A549 (cell line): ENCODE data around the gene RUNX2. TPM values are rescaled to one million over a fixed set of nuclear protein-coding genes. Genes with fewer than 3 reads are reported as not detected.

Experiments used
- ATAC-seq, 2 experiments: fragments of 200-7000 bp in 1 of 2; fragments of >200 bp in 1 of 2; cut with Nextera tagmentation in 1 of 2; cut with Tn5 transposase in 1 of 2; 3 replicates each; pipeline versions ENCODE4 v1.8.0 to v1.9.1; 2018 to 2020; ENCODE audit warnings: mild to moderate bottlenecking in 1 of 2, moderate library complexity in 1 of 2
- CTCF ChIA-PET: fragments of 300-600 bp; sonication (Branson Sonifier 250); formaldehyde crosslinking; extraction: SDS; loops from one replicate; lab custom pipeline; 2021; ENCODE audit warnings: antibody characterized with exemption, inconsistent platforms; lab: Yijun Ruan, JAX
- POLR2A ChIA-PET: fragments of 350-600 bp; formaldehyde crosslinking; extraction: SDS; loops from one replicate; lab custom pipeline; 2021; ENCODE audit warnings: antibody characterized with exemption, inconsistent platforms; lab: Yijun Ruan, JAX
- DNase-seq, 2 experiments: peaks; one replicate each; pipeline versions ENCODE4 v3.0.0 to v3.0.0-alpha.2; 2011 to 2016; ENCODE audit warnings: low read depth in 1 of 2, low spot score in 1 of 2
- FAIRE-seq: peaks from 2 replicates; lab custom pipeline; 2011; peaks lifted over from hg19 to GRCh38; lab: Jason Lieb, UNC
- H3K27ac ChIP-seq, 2 experiments: fragments of >200 bp; sonication (Bioruptor Twin); formaldehyde crosslinking; 3 replicates each; pipeline ENCODE4 v1.5.1; 2016 to 2017
- H3K4me1 ChIP-seq: fragments of >200 bp; sonication (Bioruptor Twin); formaldehyde crosslinking; 3 replicates; pipeline ENCODE4 v1.6.1; 2016
- H3K4me2 ChIP-seq: fragments of >200 bp; sonication (Bioruptor Twin); formaldehyde crosslinking; 3 replicates; pipeline ENCODE4 v1.6.1; 2016
- H3K4me3 ChIP-seq: fragments of >200 bp; sonication (Bioruptor Twin); formaldehyde crosslinking; 3 replicates; pipeline ENCODE4 v1.5.1; 2016
- H3K9me3 ChIP-seq: fragments of >200 bp; sonication (Bioruptor Twin); formaldehyde crosslinking; 3 replicates; pipeline ENCODE4 v1.6.1; 2016
- CEBPB ChIP-seq, 2 experiments: fragments of >200 bp in 1 of 2; sonication (Bioruptor Twin) in 1 of 2; formaldehyde crosslinking in 1 of 2; IDR thresholded peaks; 2 replicates each; pipeline ENCODE4 v1.6.1; 2012 to 2016
- CHD2 ChIP-seq: fragments of 150-350 bp; IDR thresholded peaks from 2 replicates; pipeline ENCODE4 v1.6.1; 2014; ENCODE audit warnings: low read length; ENCODE audit not compliant: partially characterized antibody
- CHD4 ChIP-seq: fragments of 200-600 bp; sonication (generic); IDR thresholded peaks from 2 replicates; pipeline ENCODE4 v1.6.1; 2016; ENCODE audit warnings: antibody characterized with exemption, mild to moderate bottlenecking, borderline replicate concordance
- ELK1 ChIP-seq: fragments of 150-350 bp; IDR thresholded peaks from 2 replicates; pipeline ENCODE4 v1.6.1; 2014; ENCODE audit warnings: low read depth, mild to moderate bottlenecking, low read length
- EP300 ChIP-seq, 2 experiments: fragments of >200 bp; sonication (Bioruptor Twin); formaldehyde crosslinking; IDR thresholded peaks; 2 replicates in 1 of 2; 3 replicates in 1 of 2; pipeline ENCODE4 v1.6.1; 2016 to 2017
- ESRRA ChIP-seq: fragments of 150-350 bp; IDR thresholded peaks from 2 replicates; pipeline ENCODE4 v1.6.1; 2014; ENCODE audit warnings: mild to moderate bottlenecking, low read length, borderline replicate concordance
- FOSL2 ChIP-seq, 2 experiments: fragments of 450-650 bp in 1 of 2; fragments of >200 bp in 1 of 2; sonication (Bioruptor Twin) in 1 of 2; formaldehyde crosslinking; IDR thresholded peaks; 2 replicates each; pipeline versions ENCODE4 v1.5.0 to v1.6.1; 2016 to 2020; ENCODE audit warnings: mild to moderate bottlenecking in 1 of 2, moderate library complexity in 1 of 2
- GATA3 ChIP-seq: IDR thresholded peaks from 2 replicates; pipeline ENCODE4 v1.6.1; 2012; ENCODE audit warnings: borderline replicate concordance
- HDAC2 ChIP-seq: fragments of 200-600 bp; sonication (generic); IDR thresholded peaks from 2 replicates; pipeline ENCODE4 v1.6.1; 2016
- HOXB13 ChIP-seq: fragments of 250-450 bp; sonication (Bioruptor Pico); IDR thresholded peaks from 2 replicates; pipeline ENCODE4 v1.5.0; 2020; ENCODE audit warnings: low read depth, mild to moderate bottlenecking, moderate library complexity
- JUN ChIP-seq, 2 experiments: fragments of >200 bp; sonication (Bioruptor Twin); formaldehyde crosslinking; IDR thresholded peaks; 2 replicates in 1 of 2; 3 replicates in 1 of 2; pipeline ENCODE4 v1.6.1; 2016 to 2017
- MYC ChIP-seq: IDR thresholded peaks from 2 replicates; pipeline ENCODE4 v1.6.1; 2012; ENCODE audit warnings: mild to moderate bottlenecking, inconsistent platforms, low read length, improper control_type of control experiment, borderline replicate concordance
- NPAS2 ChIP-seq: fragments of 250-450 bp; sonication (Bioruptor Pico); IDR thresholded peaks from 2 replicates; pipeline ENCODE4 v1.8.0; 2022; ENCODE audit warnings: mild to moderate bottlenecking, moderate library complexity, borderline replicate concordance
- RFX5 ChIP-seq: fragments of 450-650 bp; IDR thresholded peaks from 2 replicates; pipeline ENCODE4 v1.7.1; 2014; ENCODE audit warnings: antibody characterized with exemption, mild to moderate bottlenecking, moderate library complexity
- RNF2 ChIP-seq: fragments of 200-600 bp; sonication (generic); IDR thresholded peaks from 2 replicates; pipeline ENCODE4 v1.6.1; 2016; ENCODE audit warnings: low read depth, mild to moderate bottlenecking, antibody characterized with exemption, moderate library complexity, borderline replicate concordance
- SREBF2 ChIP-seq: fragments of 450-650 bp; IDR thresholded peaks from 2 replicates; pipeline ENCODE4 v1.6.1; 2014; ENCODE audit warnings: mild to moderate bottlenecking, moderate library complexity
- TFCP2L1 ChIP-seq: fragments of 250-450 bp; sonication (Bioruptor Pico); IDR thresholded peaks from 2 replicates; pipeline ENCODE4 v1.5.0; 2021; ENCODE audit warnings: mild to moderate bottlenecking
- TP53 ChIP-seq: fragments of 250-450 bp; sonication (Bioruptor Pico); IDR thresholded peaks from 2 replicates; pipeline ENCODE4 v1.5.0; 2021; ENCODE audit warnings: mild to moderate bottlenecking, moderate library complexity
- USF2 ChIP-seq: fragments of 450-650 bp; IDR thresholded peaks from 2 replicates; pipeline ENCODE4 v1.6.1; 2014; ENCODE audit warnings: antibody characterized with exemption
- ZFP36 ChIP-seq: fragments of 450-650 bp; IDR thresholded peaks from 2 replicates; pipeline ENCODE4 v1.6.1; 2014; ENCODE audit warnings: borderline replicate concordance; ENCODE audit not compliant: partially characterized antibody
- WGBS: methylation state at CpG from one replicate; pipeline ENCODE4 v1.1.6; 2017; ENCODE audit errors: missing lambda C conversion rate; 5-methylcytosine and 5-hydroxymethylcytosine counted together
- polyA plus RNA-seq, 4 experiments: library from polyadenylated mRNA; depleted of rRNA in 3 of 4; stranded (reverse); fragments of >200 nt; fragmentation: RNase III in 1 of 4; extraction: RNeasy Plus Mini Kit Qiagen cat#74134 plus additional on column Dnase treatment in 1 of 4; gene quantifications; 2 replicates in 3 of 4; 3 replicates in 1 of 4; pipeline ENCODE4 v1.2.3, GENCODE V29; 2011 to 2017
- TF ChIP-seq, protein P1 (sequence below): fragments of >200 bp; sonication (Bioruptor Twin); formaldehyde crosslinking; IDR thresholded peaks from 3 replicates; pipeline ENCODE4 v1.6.1; 2016
- TF ChIP-seq, protein P2 (sequence below): fragments of >200 bp; sonication (Bioruptor Twin); formaldehyde crosslinking; IDR thresholded peaks from 3 replicates; pipeline ENCODE4 v1.5.1; 2016
- TF ChIP-seq, protein P3 (sequence below): IDR thresholded peaks from 2 replicates; pipeline ENCODE4 v1.6.1; 2012
- TF ChIP-seq, protein P4 (sequence below): fragments of 250-450 bp; sonication (Bioruptor Pico); IDR thresholded peaks from 2 replicates; pipeline ENCODE4 v1.5.0; 2020; ENCODE audit warnings: low read depth, mild to moderate bottlenecking, moderate library complexity

The RUNX2 gene
- polyA plus RNA-seq, 2 of the 4 experiments (the other 2 are of a cell fraction), result 0.13 to 0.83 TPM

DNA sequence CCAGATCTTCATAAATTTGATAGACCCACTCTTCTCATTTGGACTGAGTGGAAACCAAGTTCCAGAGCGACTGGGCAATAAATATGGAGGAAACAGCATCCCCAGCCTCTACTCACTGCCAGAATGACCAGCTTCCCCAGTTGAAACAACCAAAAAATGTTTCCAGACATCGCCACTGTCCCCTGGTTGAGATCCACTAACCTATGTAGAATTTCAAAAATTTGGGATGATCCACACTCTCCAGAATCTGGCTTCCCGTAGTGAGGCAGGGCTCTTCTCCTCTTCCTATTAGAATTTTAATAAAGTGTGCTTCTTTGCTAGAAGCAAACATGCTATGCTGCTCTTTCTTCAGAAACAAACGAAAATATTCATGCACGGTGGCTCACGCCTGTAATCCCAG lies 336.6 kb downstream of the RUNX2 start:
- Histone ChIP-seq H3K4me3 (no peak overlapping the region), H3K9me3 (no peaks in the 10 kb centered on the region), H3K27ac (no peak overlapping the region), H3K4me2 (no peak overlapping the region), H3K4me1 (no peaks in the 10 kb centered on the region)
- ChIA-PET POLR2A (no interaction called here), CTCF (interaction anchor here (0.6 to 2.1 kb wide), 4 partner anchors 9 to 1009 kb away, joined by 3 to 6 read pairs (median 5); no protein-coding TSS in a partner anchor)
- TF ChIP-seq GATA3 (no peak), CHD2 (no peak), ELK1 (no peak), NPAS2 (no peak), EP300 (IDR thresholded peaks at IDR 0.05) (no peak), HOXB13 (CRISPR knock-in tag) (no peak), TFCP2L1 (CRISPR knock-in tag) (no peak), FOSL2 (IDR thresholded peaks at IDR 0.05) (no peak), FOSL2 (CRISPR knock-in tag; IDR thresholded peaks at IDR 0.05) (no peak), USF2 (no peak), RFX5 (no peak), ZFP36 (no peak), CEBPB (IDR thresholded peaks at IDR 0.05) (no peak)
- TF ChIP-seq, protein P1, sequence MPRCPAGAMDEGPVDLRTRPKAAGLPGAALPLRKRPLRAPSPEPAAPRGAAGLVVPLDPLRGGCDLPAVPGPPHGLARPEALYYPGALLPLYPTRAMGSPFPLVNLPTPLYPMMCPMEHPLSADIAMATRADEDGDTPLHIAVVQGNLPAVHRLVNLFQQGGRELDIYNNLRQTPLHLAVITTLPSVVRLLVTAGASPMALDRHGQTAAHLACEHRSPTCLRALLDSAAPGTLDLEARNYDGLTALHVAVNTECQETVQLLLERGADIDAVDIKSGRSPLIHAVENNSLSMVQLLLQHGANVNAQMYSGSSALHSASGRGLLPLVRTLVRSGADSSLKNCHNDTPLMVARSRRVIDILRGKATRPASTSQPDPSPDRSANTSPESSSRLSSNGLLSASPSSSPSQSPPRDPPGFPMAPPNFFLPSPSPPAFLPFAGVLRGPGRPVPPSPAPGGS, result no peak
- DNase-seq, result no peak
- FAIRE-seq, result no peak
- WGBS, result 75% methylated on average over 6 of the region's 6 CpGs
- ATAC-seq, result no peak

GRCh38 chr6:45665859-45666258 lies 337.7 kb downstream of the RUNX2 start:
- DNase-seq (no peak), ATAC-seq (no peak), FAIRE-seq (no peak)
- 73% methylated on average over 7 of the region's 7 CpGs for WGBS
- Histone ChIP-seq H3K4me2 (no peak overlapping the region), H3K9me3 (no peaks in the 10 kb centered on the region), H3K27ac (no peak overlapping the region), H3K4me3 (no peak overlapping the region), H3K4me1 (no peaks in the 10 kb centered on the region)
- TF ChIP-seq JUN (IDR thresholded peaks at IDR 0.05) (no peak), ESRRA (no peak), NPAS2 (no peak), TP53 (CRISPR knock-in tag) (no peak), RNF2 (no peak)
- POLR2A ChIA-PET, result no interaction called here
- CTCF ChIA-PET, result interaction anchor here (0.6 to 1.8 kb wide), 3 partner anchors 12 to 1073 kb away, joined by 3 to 4 read pairs (median 4); no protein-coding TSS in a partner anchor

DNA sequence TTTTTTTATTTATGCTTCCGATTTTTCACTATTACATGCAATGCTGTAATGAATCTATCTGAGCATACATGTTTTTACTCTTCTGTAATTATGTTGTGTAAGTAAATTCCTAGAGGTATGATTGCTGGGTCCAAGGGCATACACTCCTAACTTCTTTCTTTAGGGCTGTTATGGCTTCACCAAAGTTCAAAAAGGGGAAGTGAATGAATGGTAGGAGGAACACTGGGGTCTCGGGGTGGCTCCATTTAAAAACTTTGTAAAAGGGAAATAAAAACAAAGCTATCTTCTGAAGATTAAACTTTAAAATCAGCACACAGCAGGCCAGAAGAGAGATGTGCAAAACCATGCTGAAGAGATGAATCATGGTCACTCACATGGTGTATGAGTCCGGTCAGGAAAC lies 338.7 kb downstream of the RUNX2 start:
- CTCF ChIA-PET, result interaction anchor here (1.8 kb wide), 1 partner anchor 11 kb away, joined by 4 read pairs; no protein-coding TSS in a partner anchor
- no peak for DNase-seq
- no peak for ATAC-seq
- 76% methylated on average over 3 of the region's 3 CpGs for WGBS
- POLR2A ChIA-PET, result no interaction called here
- no peak for FAIRE-seq
- Histone ChIP-seq H3K9me3 (no peaks in the 10 kb centered on the region), H3K27ac (no peak overlapping the region), H3K4me2 (no peak overlapping the region), H3K4me1 (no peaks in the 10 kb centered on the region), H3K4me3 (no peak overlapping the region)
- TF ChIP-seq CHD4, result no peak
- TF ChIP-seq, protein P2, sequence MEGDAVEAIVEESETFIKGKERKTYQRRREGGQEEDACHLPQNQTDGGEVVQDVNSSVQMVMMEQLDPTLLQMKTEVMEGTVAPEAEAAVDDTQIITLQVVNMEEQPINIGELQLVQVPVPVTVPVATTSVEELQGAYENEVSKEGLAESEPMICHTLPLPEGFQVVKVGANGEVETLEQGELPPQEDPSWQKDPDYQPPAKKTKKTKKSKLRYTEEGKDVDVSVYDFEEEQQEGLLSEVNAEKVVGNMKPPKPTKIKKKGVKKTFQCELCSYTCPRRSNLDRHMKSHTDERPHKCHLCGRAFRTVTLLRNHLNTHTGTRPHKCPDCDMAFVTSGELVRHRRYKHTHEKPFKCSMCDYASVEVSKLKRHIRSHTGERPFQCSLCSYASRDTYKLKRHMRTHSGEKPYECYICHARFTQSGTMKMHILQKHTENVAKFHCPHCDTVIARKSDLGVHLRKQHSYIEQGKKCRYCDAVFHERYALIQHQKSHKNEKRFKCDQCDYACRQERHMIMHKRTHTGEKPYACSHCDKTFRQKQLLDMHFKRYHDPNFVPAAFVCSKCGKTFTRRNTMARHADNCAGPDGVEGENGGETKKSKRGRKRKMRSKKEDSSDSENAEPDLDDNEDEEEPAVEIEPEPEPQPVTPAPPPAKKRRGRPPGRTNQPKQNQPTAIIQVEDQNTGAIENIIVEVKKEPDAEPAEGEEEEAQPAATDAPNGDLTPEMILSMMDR, result no peak
- TF ChIP-seq, protein P3, sequence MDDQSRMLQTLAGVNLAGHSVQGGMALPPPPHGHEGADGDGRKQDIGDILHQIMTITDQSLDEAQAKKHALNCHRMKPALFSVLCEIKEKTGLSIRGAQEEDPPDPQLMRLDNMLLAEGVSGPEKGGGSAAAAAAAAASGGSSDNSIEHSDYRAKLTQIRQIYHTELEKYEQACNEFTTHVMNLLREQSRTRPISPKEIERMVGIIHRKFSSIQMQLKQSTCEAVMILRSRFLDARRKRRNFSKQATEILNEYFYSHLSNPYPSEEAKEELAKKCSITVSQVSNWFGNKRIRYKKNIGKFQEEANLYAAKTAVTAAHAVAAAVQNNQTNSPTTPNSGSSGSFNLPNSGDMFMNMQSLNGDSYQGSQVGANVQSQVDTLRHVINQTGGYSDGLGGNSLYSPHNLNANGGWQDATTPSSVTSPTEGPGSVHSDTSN, result no peak
- TF ChIP-seq JUN (IDR thresholded peaks at IDR 0.05), result no peak
- TF ChIP-seq SREBF2, result no peak
- TF ChIP-seq MYC, result no peak
- no peak for TF ChIP-seq ZFP36
- TF ChIP-seq ELK1, result no peak
- no peak for TF ChIP-seq HOXB13 (CRISPR knock-in tag)
- TF ChIP-seq HDAC2, result no peak
- TF ChIP-seq, protein P4, sequence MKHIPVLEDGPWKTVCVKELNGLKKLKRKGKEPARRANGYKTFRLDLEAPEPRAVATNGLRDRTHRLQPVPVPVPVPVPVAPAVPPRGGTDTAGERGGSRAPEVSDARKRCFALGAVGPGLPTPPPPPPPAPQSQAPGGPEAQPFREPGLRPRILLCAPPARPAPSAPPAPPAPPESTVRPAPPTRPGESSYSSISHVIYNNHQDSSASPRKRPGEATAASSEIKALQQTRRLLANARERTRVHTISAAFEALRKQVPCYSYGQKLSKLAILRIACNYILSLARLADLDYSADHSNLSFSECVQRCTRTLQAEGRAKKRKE, result no peak
